GM21447 (cell line): ENCODE data around the gene MYO10.

Experiments used
- ATAC-seq: cut with Tn5 transposase; IDR thresholded peaks from one replicate; pipeline ENCODE4 v1.9.1; 2021; ENCODE audit not compliant: unreplicated experiment

Gene MYO10

GRCh38 chr5:16943846-16944678 is 8.0 kb upstream of the MYO10 start:
- ATAC-seq = no peak

GRCh38 chr5:16937503-16938161 is 1.5 kb upstream of the MYO10 start:
- ATAC-seq = no peak

- no peak for ATAC-seq
Observed at GRCh38 chr5:16936989-16937438, 926 bp upstream of the MYO10 start.

DNA sequence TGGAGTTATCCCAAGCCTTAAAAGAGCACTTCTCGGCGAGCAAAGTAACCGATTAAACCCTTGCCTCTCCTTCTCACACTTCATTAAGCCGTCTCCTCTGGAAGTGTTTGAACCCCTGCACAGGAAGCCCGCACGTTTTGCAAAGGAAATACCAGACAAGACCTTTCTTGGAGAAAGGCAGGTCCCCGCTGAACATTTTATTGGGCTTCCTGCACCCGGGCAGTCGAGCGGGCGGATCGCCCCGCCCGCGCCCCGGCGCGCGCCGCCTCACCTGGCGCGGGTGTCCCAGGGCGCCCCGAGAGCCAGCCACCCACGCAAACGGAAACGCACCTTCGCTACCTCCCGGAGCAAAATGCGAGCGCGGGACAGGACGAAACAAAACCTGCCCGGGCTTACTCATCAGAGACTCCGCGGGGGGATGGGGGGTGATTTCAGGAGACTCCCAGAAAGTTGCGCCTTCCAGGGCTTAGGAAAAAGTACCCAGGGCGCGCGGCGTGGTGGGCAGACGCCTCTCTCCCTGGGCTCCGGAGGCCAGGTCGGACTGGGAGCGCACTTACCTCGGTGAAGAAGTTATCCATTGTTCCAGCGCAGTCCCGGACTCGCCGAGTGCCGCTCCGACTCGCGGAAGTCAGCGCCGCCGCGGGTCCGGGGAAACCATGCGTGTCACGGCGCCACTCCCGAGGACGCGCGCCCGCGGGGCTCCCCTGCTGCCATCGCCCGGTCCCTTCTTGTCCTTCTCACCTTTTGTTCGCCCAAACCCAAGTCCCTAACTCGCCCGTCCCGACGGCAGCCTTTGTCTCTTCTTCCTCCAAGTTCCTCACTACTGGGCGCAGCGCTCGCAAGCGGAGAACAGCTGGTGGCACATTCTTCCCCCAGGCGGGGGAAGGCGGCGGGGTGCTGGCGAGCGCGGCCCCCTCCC is 598 bp downstream of the MYO10 start:
- peak; percentile 46 for ATAC-seq

- ATAC-seq = no peak
Observed at GRCh38 chr5:16934677-16935153, 1.4 kb downstream of the MYO10 start.

- ATAC-seq = peak; percentile 58
Observed at GRCh38 chr5:16934123-16934522, 2.0 kb downstream of the MYO10 start.

- ATAC-seq = no peak
Observed at GRCh38 chr5:16933337-16933736, 2.8 kb downstream of the MYO10 start.

DNA sequence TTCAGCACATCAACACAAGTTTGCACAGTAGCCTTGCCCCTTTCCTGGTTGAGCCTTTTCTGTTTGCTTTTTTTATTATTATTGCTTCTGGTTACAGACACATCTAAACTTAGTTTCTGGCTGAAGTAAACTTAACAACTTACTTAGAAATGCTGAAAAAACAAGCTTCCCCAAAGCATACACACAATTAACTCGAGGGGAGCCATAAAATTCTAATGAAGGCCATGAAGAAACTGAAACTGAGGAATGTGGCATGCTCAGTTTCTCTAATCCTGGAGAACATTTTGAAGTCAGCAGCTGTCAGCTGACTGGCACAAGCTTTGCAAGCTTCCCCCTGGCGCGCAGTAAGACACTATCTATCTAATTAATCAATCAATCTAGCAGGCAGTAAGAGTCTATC is 3.7 kb downstream of the MYO10 start:
- ATAC-seq = no peak

GRCh38 chr5:16931334-16932110 is 4.6 kb downstream of the MYO10 start:
- no peak for ATAC-seq

DNA sequence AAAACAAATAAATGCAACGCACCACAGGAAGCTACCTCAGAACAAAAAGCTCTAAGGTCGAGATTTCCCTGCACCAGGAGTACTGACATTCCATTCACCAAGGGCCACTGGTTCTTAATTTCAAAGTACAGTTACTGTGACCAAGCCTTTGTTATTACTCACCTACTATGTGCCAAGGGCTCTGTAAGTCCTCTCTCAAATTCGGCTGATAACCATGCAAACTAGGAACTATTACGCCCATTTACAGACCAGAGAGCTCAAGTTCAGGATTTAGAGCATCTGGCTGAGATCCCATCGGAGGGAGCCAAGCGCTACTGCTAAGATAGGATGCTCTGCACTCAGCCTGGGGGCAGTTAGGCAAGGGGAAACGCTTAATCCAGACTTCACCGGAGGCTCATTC is 5.6 kb downstream of the MYO10 start:
- ATAC-seq = no peak

DNA sequence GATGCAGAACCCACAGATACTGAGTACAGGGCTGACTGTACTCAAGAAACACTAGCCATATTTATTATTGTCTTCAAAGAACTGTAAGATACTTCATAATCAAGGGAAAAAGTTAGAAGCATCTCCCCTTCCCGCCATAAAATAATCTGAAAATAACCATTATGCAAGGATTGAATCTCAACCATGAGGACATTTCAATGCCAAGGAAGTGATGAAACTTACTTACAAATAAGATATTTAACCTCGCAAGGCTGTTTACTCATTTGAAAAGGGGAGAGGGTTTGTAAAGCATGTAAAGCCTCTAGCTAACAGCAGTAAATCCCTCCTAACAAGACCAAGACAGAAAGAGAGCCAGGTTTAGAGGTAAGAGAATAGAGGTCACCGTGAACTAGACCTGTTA is 6.3 kb downstream of the MYO10 start:
- no peak for ATAC-seq

GRCh38 chr5:16929347-16929746 is 6.7 kb downstream of the MYO10 start:
- ATAC-seq = no peak

- ATAC-seq = no peak
Observed at GRCh38 chr5:16927613-16928012, 8.5 kb downstream of the MYO10 start.

GRCh38 chr5:16926417-16926816 is 9.7 kb downstream of the MYO10 start:
- ATAC-seq = no peak

GRCh38 chr5:16924206-16924605 is 11.9 kb downstream of the MYO10 start:
- ATAC-seq = no peak

GRCh38 chr5:16922430-16922829 is 13.7 kb downstream of the MYO10 start:
- no peak for ATAC-seq

GRCh38 chr5:16921211-16921610 is 14.9 kb downstream of the MYO10 start:
- no peak for ATAC-seq

DNA sequence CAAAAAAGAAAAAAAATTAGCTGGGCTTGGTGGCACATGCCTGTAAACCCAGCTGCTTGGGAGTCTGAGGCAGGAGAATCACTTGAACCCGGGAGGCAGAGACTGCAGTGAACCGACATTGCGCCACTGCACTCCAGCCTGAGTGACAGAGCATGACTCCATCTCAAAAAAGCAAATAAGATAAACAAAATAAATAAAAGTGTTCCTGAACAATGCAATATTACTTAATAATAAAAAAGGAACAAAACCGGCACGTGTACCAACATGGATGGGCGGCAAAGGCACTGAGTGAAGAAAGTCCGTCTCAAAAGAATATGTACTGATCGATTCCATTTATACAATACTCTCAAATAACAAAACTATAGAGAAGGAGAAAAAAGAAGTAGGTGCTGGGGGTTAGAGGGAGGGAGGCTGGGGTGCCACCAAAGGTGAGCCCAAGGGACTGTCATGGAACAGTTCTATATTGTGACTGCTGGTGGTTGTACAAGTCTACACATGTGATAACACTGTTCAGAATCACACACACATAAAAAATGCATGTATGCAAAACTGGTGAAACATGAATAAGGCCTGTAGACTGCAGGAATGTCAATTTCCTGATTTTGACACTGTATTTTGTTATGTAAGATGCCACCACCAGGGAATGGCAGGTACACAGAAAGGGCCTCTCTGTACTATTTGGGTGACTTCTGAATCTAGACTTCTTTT is 15.8 kb downstream of the MYO10 start:
- ATAC-seq = no peak

GRCh38 chr5:16918891-16919671 is 17.0 kb downstream of the MYO10 start:
- ATAC-seq = no peak
